ENCODE data around the gene PRUNE2. TPM values are rescaled to one million over a fixed set of nuclear protein-coding genes. Genes with fewer than 3 reads are reported as not detected.

Gene PRUNE2
- total RNA-seq, 4 donors from 2014 or later: 3.7 to 7.8 (median 4.9) TPM

GRCh38 chr9:76608575-76609273, 297.2 kb downstream of the PRUNE2 start:
- TF ChIP-seq POLR2A (IDR thresholded peaks at IDR 0.05) (no peak), CTCF (IDR thresholded peaks at IDR 0.05) (no peak)
- no peak for DNase-seq

GRCh38 chr9:76607730-76608436, 298.0 kb downstream of the PRUNE2 start:
- 87 to 89% methylated on average over 4 of the region's 4 CpGs for WGBS, 2 donors
- H3K27me3 ChIP-seq: no peaks in the 10 kb centered on the region
- H3K4me1 ChIP-seq: no peaks in the 10 kb centered on the region
- no peaks in the 10 kb centered on the region for H3K9me3 ChIP-seq
- H3K4me3 ChIP-seq (replicated peaks in 1 of 3): no peak overlapping the region
- TF ChIP-seq CTCF (IDR thresholded peaks at IDR 0.05) (no peak), POLR2A (IDR thresholded peaks at IDR 0.05) (no peak)
- intact Hi-C loops (cut with DNase I): no loop called here
- no peaks in the 10 kb centered on the region for H3K36me3 ChIP-seq
- H3K27ac ChIP-seq: no peak overlapping the region
- no peak for DNase-seq

More at GRCh38 chr9:76608575-76609273, 297.2 kb downstream of the PRUNE2 start:
- Histone ChIP-seq H3K36me3 (no peaks in the 10 kb centered on the region), H3K27me3 (no peaks in the 10 kb centered on the region), H3K9me3 (no peaks in the 10 kb centered on the region), H3K4me1 (no peaks in the 10 kb centered on the region), H3K27ac (no peak overlapping the region), H3K4me3 (replicated peaks in 1 of 3) (no peak overlapping the region)
- intact Hi-C loops (cut with DNase I): no loop called here
- WGBS, 2 donors: 96 to 98% methylated on average over 4 of the region's 4 CpGs

GRCh38 chr9:76605321-76605900, 300.5 kb downstream of the PRUNE2 start:
- TF ChIP-seq CTCF (IDR thresholded peaks at IDR 0.05) (no peak), POLR2A (IDR thresholded peaks at IDR 0.05) (no peak)
- intact Hi-C loops (cut with DNase I): no loop called here
- no peak for DNase-seq
- no peaks in the 10 kb centered on the region for H3K27me3 ChIP-seq
- no peak overlapping the region for H3K4me3 ChIP-seq (replicated peaks in 1 of 3)
- H3K4me1 ChIP-seq: peaks cover 0 to 15% of the 10 kb centered on the region in 2 donors
- no peak overlapping the region for H3K27ac ChIP-seq
- H3K9me3 ChIP-seq: no peaks in the 10 kb centered on the region
- WGBS, 2 donors: 81 to 90% methylated on average over 5 of the region's 5 CpGs
- no peaks in the 10 kb centered on the region for H3K36me3 ChIP-seq

GRCh38 chr9:76603931-76604570, 301.9 kb downstream of the PRUNE2 start:
- H3K27ac ChIP-seq: no peak overlapping the region
- 86% methylated on average over 3 of the region's 3 CpGs for WGBS, 2 donors

More at GRCh38 chr9:76603931-76604570, 301.9 kb downstream of the PRUNE2 start:
- Histone ChIP-seq H3K4me1 (peaks cover 0 to 23% of the 10 kb centered on the region in 2 donors), H3K4me3 (replicated peaks in 1 of 3) (no peak overlapping the region), H3K9me3 (no peaks in the 10 kb centered on the region), H3K36me3 (no peaks in the 10 kb centered on the region), H3K27me3 (no peaks in the 10 kb centered on the region)
- TF ChIP-seq CTCF (IDR thresholded peaks at IDR 0.05): no peak
- no peak for TF ChIP-seq POLR2A (IDR thresholded peaks at IDR 0.05)
- no peak for DNase-seq
- intact Hi-C loops (cut with DNase I): no loop called here
